GM18861 (cell line): ENCODE measurements around the gene OGT.
"Not testable (repeated sequence)": the region's sequence is repeated elsewhere in the genome, so short reads cannot be mapped to it uniquely, and the experiment has no call there.

Experiments used
- ATAC-seq: cut with Tn5 transposase; IDR thresholded peaks from one replicate; pipeline ENCODE4 v1.9.1; 2021; ENCODE audit not compliant: unreplicated experiment

OGT gene

GRCh38 chrX:71579990-71580380 lies 47.1 kb downstream of the OGT start:
- no peak for ATAC-seq

- no peak for ATAC-seq
Measured at GRCh38 chrX:71581210-71581609, 48.3 kb downstream of the OGT start.

DNA sequence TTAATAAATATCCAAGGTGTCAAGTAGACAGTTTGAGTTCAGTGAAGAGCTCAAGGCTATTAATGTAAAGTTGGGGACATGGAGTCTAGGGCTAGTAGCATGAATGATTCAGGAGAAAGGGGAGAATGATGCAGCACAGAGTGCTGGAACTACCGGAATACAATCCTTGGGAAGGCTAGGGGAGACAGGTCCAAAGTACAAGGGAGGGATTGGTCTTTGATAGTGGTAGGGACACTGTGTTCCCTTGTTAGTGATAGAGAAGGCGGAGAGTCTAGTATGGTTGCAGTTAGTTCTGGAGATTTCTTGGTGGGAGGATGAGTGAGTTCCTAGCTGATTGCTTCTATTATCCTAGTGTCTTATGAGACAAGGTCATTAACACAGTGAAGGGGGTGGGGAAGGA lies 54.0 kb downstream of the OGT start:
- ATAC-seq = no peak

- ATAC-seq = not testable (repeated sequence)
Measured at GRCh38 chrX:71593210-71593609, 60.3 kb downstream of the OGT start.

DNA sequence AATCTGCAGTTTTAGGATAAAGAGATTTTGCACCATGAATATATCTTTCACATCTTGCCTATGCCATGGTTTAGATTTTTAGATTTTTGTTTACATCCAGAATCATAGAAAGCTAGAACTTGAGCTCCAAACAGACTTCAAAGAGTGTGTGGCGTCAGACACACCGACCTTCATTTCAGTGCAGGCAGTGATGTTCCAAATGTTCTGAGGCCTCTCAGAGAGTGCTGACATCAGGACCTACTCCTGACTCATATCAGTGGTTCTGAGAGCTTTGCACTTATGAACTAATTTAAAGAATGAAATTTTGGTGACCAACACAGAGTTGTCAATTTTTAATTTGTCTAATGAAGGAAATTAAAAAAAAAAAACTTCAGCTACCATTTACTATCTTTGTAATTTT lies 67.1 kb downstream of the OGT start:
- no peak for ATAC-seq

GRCh38 chrX:71603618-71604017 lies 70.7 kb downstream of the OGT start:
- no peak for ATAC-seq

DNA sequence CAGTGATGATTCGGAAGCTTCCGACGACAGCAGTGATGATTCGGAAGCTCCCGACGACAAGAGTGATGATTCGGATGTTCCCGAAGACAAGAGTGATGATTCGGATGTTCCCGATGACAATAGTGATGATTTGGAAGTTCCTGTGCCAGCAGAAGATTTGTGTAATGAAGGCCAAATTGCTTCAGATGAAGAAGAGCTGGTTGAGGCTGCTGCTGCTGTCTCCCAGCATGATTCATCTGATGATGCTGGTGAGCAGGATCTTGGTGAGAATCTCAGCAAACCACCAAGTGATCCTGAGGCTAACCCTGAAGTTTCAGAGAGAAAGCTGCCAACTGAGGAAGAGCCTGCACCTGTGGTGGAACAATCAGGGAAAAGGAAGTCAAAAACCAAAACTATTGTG lies 71.2 kb downstream of the OGT start:
- no peak for ATAC-seq

GRCh38 chrX:71604796-71605568 lies 72.1 kb downstream of the OGT start:
- ATAC-seq = no peak

- no peak for ATAC-seq
Measured at GRCh38 chrX:71606536-71607216, 73.8 kb downstream of the OGT start.

DNA sequence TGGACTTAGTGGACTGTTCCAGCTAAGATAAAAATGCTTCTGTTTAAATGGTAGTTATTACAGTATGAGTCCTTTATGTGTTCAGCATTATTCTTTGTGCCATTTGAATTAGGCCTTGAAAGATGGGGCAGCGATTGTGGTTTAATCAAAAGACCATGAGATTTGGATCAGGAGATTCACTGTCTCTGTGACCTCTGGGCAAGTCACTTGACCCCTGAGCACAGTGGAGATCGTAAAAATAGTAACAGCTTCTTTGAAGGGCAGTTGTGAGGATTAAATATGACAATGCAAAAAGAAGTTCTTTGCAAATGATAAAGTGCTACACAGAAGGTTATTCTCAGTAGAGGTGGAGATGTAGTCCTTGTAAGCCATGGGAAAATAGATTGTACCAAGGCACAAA lies 74.6 kb downstream of the OGT start:
- ATAC-seq = no peak

GRCh38 chrX:71609095-71609750 lies 76.3 kb downstream of the OGT start:
- ATAC-seq = no peak

DNA sequence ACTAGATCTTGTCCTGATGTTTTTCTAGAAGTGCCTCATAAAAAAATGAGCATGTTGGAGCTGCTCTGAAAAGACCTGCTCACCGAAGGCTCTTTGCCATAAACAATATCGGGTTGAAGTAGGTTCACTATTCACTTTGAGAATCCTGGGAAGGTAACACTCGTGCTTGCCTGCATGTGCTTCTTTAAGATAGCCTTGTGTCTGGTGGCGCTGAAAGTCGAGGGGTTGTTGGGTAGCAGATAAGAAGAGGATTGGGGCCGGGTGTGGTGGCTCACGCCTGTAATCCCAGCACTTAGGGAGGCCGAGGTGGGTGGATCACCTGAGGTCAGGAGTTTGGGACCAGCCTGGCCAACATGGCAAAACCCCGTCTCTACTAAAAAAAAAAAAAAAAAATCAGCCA lies 78.8 kb downstream of the OGT start:
- not testable (repeated sequence) for ATAC-seq

DNA sequence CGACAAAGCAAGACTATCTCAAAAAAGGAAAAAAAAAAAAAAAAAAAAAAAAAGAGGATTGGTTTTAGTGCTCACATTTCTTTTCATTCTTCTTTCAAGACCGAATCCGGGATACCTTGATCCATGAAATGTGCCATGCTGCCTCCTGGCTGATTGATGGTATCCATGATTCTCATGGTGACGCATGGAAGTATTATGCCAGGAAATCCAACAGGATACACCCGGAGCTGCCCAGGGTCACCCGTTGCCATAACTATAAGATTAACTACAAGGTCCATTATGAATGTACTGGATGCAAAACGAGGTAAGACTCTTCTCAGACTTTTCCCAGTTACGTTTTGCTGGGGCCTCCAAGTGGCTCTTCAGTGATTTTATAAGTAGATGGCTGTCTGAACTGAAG lies 79.4 kb downstream of the OGT start:
- ATAC-seq = no peak

DNA sequence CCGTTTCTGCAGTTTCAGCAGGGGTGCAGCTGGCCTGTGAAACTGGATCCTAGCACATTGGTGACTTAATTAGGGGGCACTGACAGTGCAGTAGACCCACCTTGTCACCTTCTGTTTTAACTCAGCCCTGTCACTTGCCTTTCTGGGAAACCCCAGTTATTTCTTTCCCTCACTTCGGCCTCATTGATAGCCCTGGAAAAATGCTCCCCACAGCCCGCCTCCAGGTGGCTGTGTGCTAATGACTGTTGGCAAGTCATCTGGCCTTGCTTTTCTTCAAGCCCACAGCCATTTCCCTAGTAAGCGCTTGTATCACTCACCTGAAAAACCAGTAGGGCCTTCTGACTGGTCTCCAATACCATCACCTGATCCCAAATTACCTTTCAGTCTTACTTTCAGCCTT lies 82.2 kb downstream of the OGT start:
- no peak for ATAC-seq

- ATAC-seq = no peak
Measured at GRCh38 chrX:71615954-71616353, 83.0 kb downstream of the OGT start.

GRCh38 chrX:71616672-71617529 lies 84.0 kb downstream of the OGT start:
- no peak for ATAC-seq

GRCh38 chrX:71617742-71618141 lies 84.8 kb downstream of the OGT start:
- no peak for ATAC-seq

GRCh38 chrX:71618303-71618721 lies 85.4 kb downstream of the OGT start, which contains the start of gene CXCR3:
CXCR3 (minus strand) TSS chrX:71618511; CDS start chrX:71618449, 62 bp downstream.
- ATAC-seq = peak; percentile 50

DNA sequence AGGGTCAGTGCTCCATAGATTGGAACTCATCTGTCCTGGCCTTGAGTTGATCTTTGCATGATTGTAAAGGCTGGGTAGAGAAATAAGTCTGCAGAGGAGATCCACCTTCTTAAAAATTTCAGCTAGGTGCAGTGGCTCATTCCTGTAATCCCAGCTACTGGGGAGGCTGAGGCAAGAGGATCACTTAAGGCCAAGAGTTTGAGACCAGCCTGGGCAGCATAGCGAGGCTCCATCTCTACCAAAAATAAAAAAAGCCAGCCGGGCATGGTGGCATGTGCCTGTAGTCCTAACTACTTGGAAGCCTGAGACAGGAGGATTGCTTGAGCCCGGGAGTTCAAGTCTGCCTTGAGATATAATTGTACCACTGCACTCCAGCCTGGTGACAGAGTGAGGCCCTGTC lies 85.9 kb downstream of the OGT start:
- ATAC-seq = no peak

DNA sequence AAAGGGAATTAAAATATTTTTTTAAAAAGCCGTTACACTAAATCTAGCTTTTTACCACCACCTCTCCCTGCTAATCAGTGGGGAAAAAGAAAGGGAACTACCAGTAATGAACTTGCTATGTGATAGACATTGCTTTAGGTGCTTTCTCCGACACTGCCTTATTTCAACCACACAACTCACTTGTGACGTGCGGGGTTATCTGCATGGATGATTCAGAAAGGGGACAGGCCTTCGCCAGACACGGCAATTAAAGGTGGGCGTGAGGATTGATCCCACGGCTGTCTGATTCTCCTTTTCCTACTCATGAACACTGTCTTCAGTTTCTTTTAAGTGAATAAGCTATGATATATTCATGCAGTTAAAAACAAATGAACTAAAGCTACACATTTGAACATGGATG lies 86.3 kb downstream of the OGT start:
- ATAC-seq = no peak

DNA sequence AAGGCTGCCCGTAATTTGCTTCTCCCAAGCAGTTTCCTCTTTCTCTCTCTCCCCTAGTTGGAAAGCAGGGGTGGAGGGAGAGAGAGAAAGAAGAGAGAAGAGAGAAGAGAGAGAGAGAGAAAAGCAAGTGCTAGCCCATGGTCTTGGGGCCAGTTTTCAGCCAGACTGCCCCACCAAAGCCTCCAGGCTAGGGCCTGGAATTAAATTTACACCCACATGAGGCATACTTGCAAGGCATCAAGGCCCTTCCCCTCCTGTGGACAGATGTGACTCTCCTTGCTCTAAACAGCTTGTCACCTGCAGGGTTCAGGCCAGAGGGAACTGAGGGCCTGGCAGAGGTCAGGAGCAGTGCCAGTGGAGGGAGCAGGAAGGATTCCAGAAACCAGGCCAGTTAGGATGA lies 87.1 kb downstream of the OGT start:
- ATAC-seq = no peak
